ENCODE results near the gene DCP1B. TPM values are rescaled to one million over a fixed set of nuclear protein-coding genes. Genes with fewer than 3 reads are reported as not detected.

DCP1B gene
- total and polyA plus RNA-seq, 2 donors, result 9.4 to 10.1 TPM

- Histone ChIP-seq H3K36me3 (ENCODE audit: control insufficient read depth in 2 of 2, insufficient read depth in 2 of 2, low read length in 1 of 2) (no peaks in the 10 kb centered on the region), H3K27me3 (ENCODE audit: control insufficient read depth in 2 of 2, insufficient read depth in 1 of 2, low read length in 1 of 2) (peaks cover 3 to 16% of the 10 kb centered on the region in 2 donors), H3K4me1 (ENCODE audit: control insufficient read depth in 2 of 2, insufficient read depth in 2 of 2, low read length in 2 of 2) (peaks cover 0 to 26% of the 10 kb centered on the region in 2 donors), H3K9me3 (ENCODE audit: control insufficient read depth in 2 of 2, insufficient read depth in 1 of 2, low read length in 1 of 2) (peaks cover 3 to 9% of the 10 kb centered on the region in 2 donors), H3K4me3 (ENCODE audit: low read length in 2 of 2) (no peak overlapping the region), H3K27ac (ENCODE audit: low read depth in 1 of 2, low read length in 1 of 2) (no peak overlapping the region)
- no peak for DNase-seq (ENCODE audit: low read depth in 6 of 9, low spot score in 9 of 9)
- WGBS, result 97% methylated on average over 26 of the region's 26 CpGs
Observed at GRCh38 chr12:1908758-1909157, 95.5 kb downstream of the DCP1B start.

- Histone ChIP-seq H3K27me3 (ENCODE audit: control insufficient read depth in 2 of 2, insufficient read depth in 1 of 2, low read length in 1 of 2) (peaks cover 3 to 16% of the 10 kb centered on the region in 2 donors), H3K4me1 (ENCODE audit: control insufficient read depth in 2 of 2, insufficient read depth in 2 of 2, low read length in 2 of 2) (peaks cover 0 to 20% of the 10 kb centered on the region in 2 donors), H3K9me3 (ENCODE audit: control insufficient read depth in 2 of 2, insufficient read depth in 1 of 2, low read length in 1 of 2) (peaks cover 3 to 9% of the 10 kb centered on the region in 2 donors), H3K36me3 (ENCODE audit: control insufficient read depth in 2 of 2, insufficient read depth in 2 of 2, low read length in 1 of 2) (no peaks in the 10 kb centered on the region), H3K27ac (ENCODE audit: low read depth in 1 of 2, low read length in 1 of 2) (no peak overlapping the region), H3K4me3 (ENCODE audit: low read length in 2 of 2) (no peak overlapping the region)
- no peak for DNase-seq (ENCODE audit: low read depth in 6 of 9, low spot score in 9 of 9)
- WGBS, result 37% methylated on average over 67 of the region's 67 CpGs
Observed at GRCh38 chr12:1907652-1908611, 96.3 kb downstream of the DCP1B start.

- no peak for DNase-seq (ENCODE audit: low read depth in 6 of 9, low spot score in 9 of 9)
- peaks cover 0 to 8% of the 10 kb centered on the region in 2 donors for H3K4me1 ChIP-seq (ENCODE audit: control insufficient read depth in 2 of 2, insufficient read depth in 2 of 2, low read length in 2 of 2)
Observed at GRCh38 chr12:1906579-1906978, 97.7 kb downstream of the DCP1B start.

GRCh38 chr12:1904875-1905274 is 99.4 kb downstream of the DCP1B start:
- no peak for DNase-seq (ENCODE audit: low read depth in 6 of 9, low spot score in 9 of 9)
- Histone ChIP-seq H3K9me3 (ENCODE audit: control insufficient read depth in 2 of 2, insufficient read depth in 1 of 2, low read length in 1 of 2) (peaks cover 3 to 9% of the 10 kb centered on the region in 2 donors), H3K4me3 (ENCODE audit: low read length in 2 of 2) (no peak overlapping the region), H3K36me3 (ENCODE audit: control insufficient read depth in 2 of 2, insufficient read depth in 2 of 2, low read length in 1 of 2) (no peaks in the 10 kb centered on the region), H3K27ac (ENCODE audit: low read depth in 1 of 2, low read length in 1 of 2) (no peak overlapping the region), H3K27me3 (ENCODE audit: control insufficient read depth in 2 of 2, insufficient read depth in 1 of 2, low read length in 1 of 2) (peaks cover 3 to 16% of the 10 kb centered on the region in 2 donors), H3K4me1 (ENCODE audit: control insufficient read depth in 2 of 2, insufficient read depth in 2 of 2, low read length in 2 of 2) (peaks cover 0 to 3% of the 10 kb centered on the region in 2 donors)

More at GRCh38 chr12:1906579-1906978, 97.7 kb downstream of the DCP1B start:
- WGBS, result 57% methylated on average over 3 of the region's 3 CpGs
- peaks cover 3 to 9% of the 10 kb centered on the region in 2 donors for H3K9me3 ChIP-seq (ENCODE audit: control insufficient read depth in 2 of 2, insufficient read depth in 1 of 2, low read length in 1 of 2)
- H3K36me3 ChIP-seq (ENCODE audit: control insufficient read depth in 2 of 2, insufficient read depth in 2 of 2, low read length in 1 of 2), result no peaks in the 10 kb centered on the region
- H3K27ac ChIP-seq (ENCODE audit: low read depth in 1 of 2, low read length in 1 of 2), result no peak overlapping the region
- H3K27me3 ChIP-seq (ENCODE audit: control insufficient read depth in 2 of 2, insufficient read depth in 1 of 2, low read length in 1 of 2), result peaks cover 3 to 16% of the 10 kb centered on the region in 2 donors
- no peak overlapping the region for H3K4me3 ChIP-seq (ENCODE audit: low read length in 2 of 2)

GRCh38 chr12:1896964-1897363 is 107.3 kb downstream of the DCP1B start:
- no peak overlapping the region for H3K4me3 ChIP-seq (ENCODE audit: low read length in 2 of 2)
- no peaks in the 10 kb centered on the region for H3K4me1 ChIP-seq (ENCODE audit: control insufficient read depth in 2 of 2, insufficient read depth in 2 of 2, low read length in 2 of 2)
- no peaks in the 10 kb centered on the region for H3K36me3 ChIP-seq (ENCODE audit: control insufficient read depth in 2 of 2, insufficient read depth in 2 of 2, low read length in 1 of 2)
- H3K9me3 ChIP-seq (ENCODE audit: control insufficient read depth in 2 of 2, insufficient read depth in 1 of 2, low read length in 1 of 2), result no peaks in the 10 kb centered on the region
- WGBS, result 91% methylated on average over 5 of the region's 5 CpGs
- no peak overlapping the region for H3K27ac ChIP-seq (ENCODE audit: low read depth in 1 of 2, low read length in 1 of 2)
- H3K27me3 ChIP-seq (ENCODE audit: control insufficient read depth in 2 of 2, insufficient read depth in 1 of 2, low read length in 1 of 2), result no peaks in the 10 kb centered on the region
- DNase-seq (ENCODE audit: low read depth in 6 of 9, low spot score in 9 of 9), result no peak

Other genes starting within 250 kb of the DCP1B start
- gene LRTM2, start 183.9 kb downstream of the DCP1B start, total RNA-seq, result 0.05 TPM
- gene LRTM2, start 183.9 kb downstream of the DCP1B start, polyA plus RNA-seq, result 0.11 TPM
- gene CACNA2D4, start 85.8 kb downstream of the DCP1B start, total RNA-seq, result 5.1 TPM
- 4.9 TPM for gene CACNA2D4, start 85.8 kb downstream of the DCP1B start, polyA plus RNA-seq
- 0.71 TPM for gene CACNA1C, start 48.5 kb upstream of the DCP1B start, total RNA-seq
- 0.71 TPM for gene CACNA1C, start 48.5 kb upstream of the DCP1B start, polyA plus RNA-seq

Data from thymus (tissue), 11 donors.